Measurements from ENCODE around the gene SLC45A1.

- TF ChIP-seq CTCF (IDR thresholded peaks at IDR 0.05), result no peak
- no peak for TF ChIP-seq POLR2A (IDR thresholded peaks at IDR 0.05)
Observed at GRCh38 chr1:8378178-8378577, 60.3 kb downstream of the SLC45A1 start.

Measured in uterus (tissue), 2 donors.